Activated naive CD4-positive, alpha-beta T cell treated with Interleukin-2 at 50 U/mL for 16 hours (primary cell): ENCODE data around the gene C16orf82.
"Not testable (repeated sequence)": the region's sequence is repeated elsewhere in the genome, so short reads cannot be mapped to it uniquely, and the experiment has no call there.

ENCODE experiments used
- DNase-seq: peaks from one replicate; pipeline ENCODE4 v3.0.0-alpha.2; 2020

C16orf82 gene

GRCh38 chr16:27066668-27067537 is at the start of gene C16orf82:
TSS of gene C16orf82 (plus strand) at chr16:27066927.
- no peak for DNase-seq

- no peak for DNase-seq
Observed at GRCh38 chr16:27020031-27020430, 46.7 kb upstream of the C16orf82 start.

GRCh38 chr16:27024010-27024409 is 42.7 kb upstream of the C16orf82 start:
- no peak for DNase-seq

- DNase-seq = no peak
Observed at GRCh38 chr16:27025581-27025980, 41.1 kb upstream of the C16orf82 start.

- DNase-seq = no peak
Observed at GRCh38 chr16:27027971-27028370, 38.8 kb upstream of the C16orf82 start.

- no peak for DNase-seq
Observed at GRCh38 chr16:27028591-27029110, 38.1 kb upstream of the C16orf82 start.

- DNase-seq = no peak
Observed at GRCh38 chr16:27029525-27029924, 37.2 kb upstream of the C16orf82 start.

GRCh38 chr16:27033281-27033979 is 33.3 kb upstream of the C16orf82 start:
- no peak for DNase-seq

- no peak for DNase-seq
Observed at GRCh38 chr16:27040732-27041131, 26.0 kb upstream of the C16orf82 start.

- DNase-seq = no peak
Observed at GRCh38 chr16:27046958-27047518, 19.7 kb upstream of the C16orf82 start.

- no peak for DNase-seq
Observed at GRCh38 chr16:27048316-27048715, 18.4 kb upstream of the C16orf82 start.

- no peak for DNase-seq
Observed at GRCh38 chr16:27049117-27049516, 17.6 kb upstream of the C16orf82 start.

- no peak for DNase-seq
Observed at GRCh38 chr16:27052007-27052406, 14.7 kb upstream of the C16orf82 start.

GRCh38 chr16:27053996-27054395 is 12.7 kb upstream of the C16orf82 start:
- DNase-seq = no peak

- no peak for DNase-seq
Observed at GRCh38 chr16:27058299-27058698, 8.4 kb upstream of the C16orf82 start.

GRCh38 chr16:27070776-27071175 is 4.0 kb downstream of the C16orf82 start:
- no peak for DNase-seq

GRCh38 chr16:27073733-27074132 is 7.0 kb downstream of the C16orf82 start:
- no peak for DNase-seq

- DNase-seq = no peak
Observed at GRCh38 chr16:27080895-27081294, 14.2 kb downstream of the C16orf82 start.

GRCh38 chr16:27083861-27084261 is 17.1 kb downstream of the C16orf82 start:
- no peak for DNase-seq

GRCh38 chr16:27084307-27085028 is 17.7 kb downstream of the C16orf82 start:
- DNase-seq = no peak

- DNase-seq = no peak
Observed at GRCh38 chr16:27085182-27085581, 18.5 kb downstream of the C16orf82 start.

- not testable (repeated sequence) for DNase-seq
Observed at GRCh38 chr16:27086031-27086430, 19.3 kb downstream of the C16orf82 start.

- no peak for DNase-seq
Observed at GRCh38 chr16:27088216-27088615, 21.5 kb downstream of the C16orf82 start.
